ENCODE data around the gene TMEM131L. TPM values are rescaled to one million over a fixed set of nuclear protein-coding genes. Genes with fewer than 3 reads are reported as not detected.

The TMEM131L gene
- total and polyA plus RNA-seq, 12 donors: 2.7 to 33.6 (median 18.5) TPM

DNA sequence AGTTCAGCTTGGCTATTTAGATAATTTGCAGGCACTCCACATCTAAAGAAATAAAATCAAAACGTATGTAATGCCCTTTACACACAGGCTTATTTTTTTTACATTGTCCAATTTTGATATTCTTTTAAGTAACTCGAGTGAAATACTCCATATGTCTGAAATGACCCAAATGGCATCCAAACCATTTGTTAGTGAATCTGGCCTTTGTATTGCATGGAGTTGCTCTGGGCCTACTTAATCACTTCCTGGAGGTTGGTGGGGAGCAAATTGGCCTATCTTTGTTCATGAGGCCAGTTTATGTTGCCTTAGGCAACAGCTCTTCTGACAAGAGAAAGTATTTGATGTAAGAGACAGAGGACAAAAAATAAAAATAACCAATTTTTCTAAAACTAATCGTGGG lies 47.6 kb upstream of the TMEM131L start:
- H3K4me3 ChIP-seq: no peak overlapping the region
- no peaks in the 10 kb centered on the region for H3K9me3 ChIP-seq
- TF ChIP-seq, protein P1, sequence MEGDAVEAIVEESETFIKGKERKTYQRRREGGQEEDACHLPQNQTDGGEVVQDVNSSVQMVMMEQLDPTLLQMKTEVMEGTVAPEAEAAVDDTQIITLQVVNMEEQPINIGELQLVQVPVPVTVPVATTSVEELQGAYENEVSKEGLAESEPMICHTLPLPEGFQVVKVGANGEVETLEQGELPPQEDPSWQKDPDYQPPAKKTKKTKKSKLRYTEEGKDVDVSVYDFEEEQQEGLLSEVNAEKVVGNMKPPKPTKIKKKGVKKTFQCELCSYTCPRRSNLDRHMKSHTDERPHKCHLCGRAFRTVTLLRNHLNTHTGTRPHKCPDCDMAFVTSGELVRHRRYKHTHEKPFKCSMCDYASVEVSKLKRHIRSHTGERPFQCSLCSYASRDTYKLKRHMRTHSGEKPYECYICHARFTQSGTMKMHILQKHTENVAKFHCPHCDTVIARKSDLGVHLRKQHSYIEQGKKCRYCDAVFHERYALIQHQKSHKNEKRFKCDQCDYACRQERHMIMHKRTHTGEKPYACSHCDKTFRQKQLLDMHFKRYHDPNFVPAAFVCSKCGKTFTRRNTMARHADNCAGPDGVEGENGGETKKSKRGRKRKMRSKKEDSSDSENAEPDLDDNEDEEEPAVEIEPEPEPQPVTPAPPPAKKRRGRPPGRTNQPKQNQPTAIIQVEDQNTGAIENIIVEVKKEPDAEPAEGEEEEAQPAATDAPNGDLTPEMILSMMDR (IDR thresholded peaks at IDR 0.05): no peak
- 61 to 72% methylated on average over 3 of the region's 3 CpGs for WGBS, 2 donors
- no peaks in the 10 kb centered on the region for H3K27me3 ChIP-seq
- no peaks in the 10 kb centered on the region for H3K36me3 ChIP-seq
- intact Hi-C loops (cut with DNase I): no loop called here
- ATAC-seq: no peak
- no peak for DNase-seq
- no peaks in the 10 kb centered on the region for H3K4me1 ChIP-seq
- no peak overlapping the region for H3K27ac ChIP-seq

GRCh38 chr4:153419029-153419428 lies 47.1 kb upstream of the TMEM131L start:
- Histone ChIP-seq H3K27ac (no peak overlapping the region), H3K4me3 (no peak overlapping the region), H3K36me3 (no peaks in the 10 kb centered on the region), H3K4me1 (no peaks in the 10 kb centered on the region), H3K9me3 (no peaks in the 10 kb centered on the region), H3K27me3 (no peaks in the 10 kb centered on the region)
- TF ChIP-seq, protein P1 (IDR thresholded peaks at IDR 0.05): no peak
- whole genome bisulfite sequencing, 2 donors: 82 to 92% methylated on average over 5 of the region's 5 CpGs
- intact Hi-C loops (cut with DNase I): no loop called here
- DNase-seq (no peak), ATAC-seq (no peak)

DNA sequence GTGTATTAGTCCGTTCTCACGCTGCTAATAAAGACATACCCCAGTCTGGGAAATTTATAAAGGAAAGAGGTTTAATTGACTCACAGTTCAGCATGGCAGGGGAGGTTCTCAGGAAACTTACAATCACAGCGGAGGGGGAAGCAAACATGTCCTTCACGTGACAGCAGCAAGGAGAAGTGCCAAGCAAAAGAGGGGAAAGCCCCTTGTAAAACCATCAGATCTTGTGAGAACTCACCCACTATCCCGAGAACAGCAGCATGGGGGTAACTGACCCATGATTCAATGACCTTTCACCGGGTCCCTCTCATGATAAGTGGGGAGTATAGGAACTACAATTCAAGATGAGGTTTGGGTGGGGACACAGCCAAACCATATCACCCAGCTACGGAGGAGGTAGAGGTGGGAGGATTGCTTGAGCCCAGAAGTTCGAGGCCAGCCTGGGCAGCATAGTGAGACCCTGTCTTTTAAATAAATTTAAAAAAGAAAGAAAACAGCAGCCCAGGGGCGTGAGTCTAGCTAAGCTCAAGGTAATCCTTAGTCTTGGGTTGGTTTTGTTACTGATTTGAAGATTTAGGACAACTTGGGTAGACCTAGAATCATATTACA lies 46.4 kb upstream of the TMEM131L start:
- DNase-seq (no peak), ATAC-seq (no peak)
- 81 to 87% methylated on average over 9 of the region's 9 CpGs for WGBS, 2 donors
- TF ChIP-seq, protein P1 (IDR thresholded peaks at IDR 0.05): no peak
- intact Hi-C loops (cut with DNase I): no loop called here
- H3K27me3 ChIP-seq: no peaks in the 10 kb centered on the region
- H3K4me1 ChIP-seq: no peaks in the 10 kb centered on the region
- no peaks in the 10 kb centered on the region for H3K9me3 ChIP-seq
- no peaks in the 10 kb centered on the region for H3K36me3 ChIP-seq
- H3K27ac ChIP-seq: no peak overlapping the region
- H3K4me3 ChIP-seq: no peak overlapping the region

DNA sequence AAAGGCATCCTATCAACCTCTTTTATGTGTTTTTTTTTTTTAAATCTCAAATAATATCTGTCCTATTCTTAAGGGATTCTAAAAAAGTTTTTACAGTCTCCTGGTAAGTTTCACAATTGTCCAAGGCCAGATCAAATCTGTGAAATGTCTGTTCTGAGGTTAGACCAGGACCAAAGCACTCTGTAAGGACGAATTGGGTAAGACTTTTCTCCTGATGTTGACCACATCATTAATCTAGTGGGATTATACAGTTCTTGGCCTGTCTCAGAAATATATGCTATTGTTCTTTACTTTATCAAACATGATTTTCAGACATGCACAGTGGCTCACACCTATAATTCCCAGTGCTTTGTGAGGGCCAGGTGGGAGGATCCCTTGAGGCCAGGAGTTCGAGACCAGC lies 45.8 kb upstream of the TMEM131L start:
- intact Hi-C loops (cut with DNase I): no loop called here
- Histone ChIP-seq H3K9me3 (no peaks in the 10 kb centered on the region), H3K4me3 (no peak overlapping the region), H3K36me3 (no peaks in the 10 kb centered on the region), H3K27me3 (no peaks in the 10 kb centered on the region), H3K27ac (no peak overlapping the region), H3K4me1 (no peaks in the 10 kb centered on the region)
- ATAC-seq (no peak), DNase-seq (no peak)
- 96 to 97% methylated on average over 2 of the region's 2 CpGs for WGBS, 2 donors
- TF ChIP-seq, protein P1 (IDR thresholded peaks at IDR 0.05): no peak
